AG20443 (cell line): ENCODE measurements around the gene IMMT.
"Not testable (repeated sequence)": the region's sequence is repeated elsewhere in the genome, so short reads cannot be mapped to it uniquely, and the experiment has no call there.

ENCODE experiments used
- DNase-seq: peaks from one replicate; pipeline ENCODE4 v3.0.0; 2012; ENCODE audit warnings: low spot score, mixed read lengths

IMMT gene

DNA sequence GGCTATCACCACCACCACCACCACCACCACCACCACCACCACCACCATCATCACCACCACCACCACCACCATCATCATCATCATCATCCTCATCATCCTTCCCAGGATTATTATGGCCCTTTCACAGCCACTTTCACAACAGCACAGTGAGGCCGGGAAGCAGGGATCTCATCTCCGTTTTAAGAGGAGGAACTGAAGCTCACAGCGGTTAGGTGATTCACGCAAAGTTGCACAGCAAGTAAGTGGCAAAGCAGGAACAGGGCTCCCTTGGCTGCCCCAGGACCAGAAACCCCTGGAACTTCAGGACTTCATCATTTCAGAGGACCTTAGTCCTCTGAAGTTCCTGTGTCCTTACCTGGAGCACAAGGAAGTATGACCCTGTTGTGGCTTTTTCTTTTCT, 30.8 kb upstream of the IMMT start:
- no peak for DNase-seq

GRCh38 chr2:86225581-86225980, 30.3 kb upstream of the IMMT start:
- peak; percentile 49 for DNase-seq

DNA sequence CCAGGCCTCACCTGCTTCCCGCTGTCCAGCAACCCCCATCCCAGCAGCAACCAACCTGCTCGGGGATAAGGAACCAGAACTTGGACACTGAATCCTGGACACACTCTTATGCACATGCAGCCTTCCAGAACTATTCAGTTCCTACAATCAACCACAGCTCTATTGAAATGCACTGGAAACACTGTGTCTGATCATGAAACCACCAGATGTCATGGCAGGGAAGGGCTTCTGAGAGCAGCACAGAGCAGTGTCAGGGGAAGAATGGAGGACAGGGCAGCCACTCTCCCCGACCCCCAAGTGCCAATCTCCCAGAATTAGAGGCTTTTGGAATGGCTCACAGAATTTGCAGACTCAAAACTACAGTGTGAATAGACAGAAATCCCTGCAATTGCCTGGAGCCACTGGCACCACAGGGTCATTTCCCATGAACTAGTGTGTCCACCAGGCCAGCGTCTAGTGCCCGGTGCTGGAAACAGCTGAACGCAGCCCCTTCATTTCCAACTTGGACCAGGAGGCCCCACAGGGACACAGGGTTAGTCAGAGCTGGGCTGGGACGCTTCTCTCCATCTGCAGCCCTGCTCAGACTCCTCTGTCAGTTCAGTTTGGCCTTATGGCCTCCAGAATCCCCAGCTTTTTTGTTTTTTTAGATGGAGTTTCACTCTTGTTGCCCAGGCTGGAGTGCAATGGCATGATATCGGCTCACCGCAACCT, 29.5 kb upstream of the IMMT start:
- DNase-seq = no peak

GRCh38 chr2:86223927-86224560, 28.8 kb upstream of the IMMT start:
- DNase-seq = no peak

DNA sequence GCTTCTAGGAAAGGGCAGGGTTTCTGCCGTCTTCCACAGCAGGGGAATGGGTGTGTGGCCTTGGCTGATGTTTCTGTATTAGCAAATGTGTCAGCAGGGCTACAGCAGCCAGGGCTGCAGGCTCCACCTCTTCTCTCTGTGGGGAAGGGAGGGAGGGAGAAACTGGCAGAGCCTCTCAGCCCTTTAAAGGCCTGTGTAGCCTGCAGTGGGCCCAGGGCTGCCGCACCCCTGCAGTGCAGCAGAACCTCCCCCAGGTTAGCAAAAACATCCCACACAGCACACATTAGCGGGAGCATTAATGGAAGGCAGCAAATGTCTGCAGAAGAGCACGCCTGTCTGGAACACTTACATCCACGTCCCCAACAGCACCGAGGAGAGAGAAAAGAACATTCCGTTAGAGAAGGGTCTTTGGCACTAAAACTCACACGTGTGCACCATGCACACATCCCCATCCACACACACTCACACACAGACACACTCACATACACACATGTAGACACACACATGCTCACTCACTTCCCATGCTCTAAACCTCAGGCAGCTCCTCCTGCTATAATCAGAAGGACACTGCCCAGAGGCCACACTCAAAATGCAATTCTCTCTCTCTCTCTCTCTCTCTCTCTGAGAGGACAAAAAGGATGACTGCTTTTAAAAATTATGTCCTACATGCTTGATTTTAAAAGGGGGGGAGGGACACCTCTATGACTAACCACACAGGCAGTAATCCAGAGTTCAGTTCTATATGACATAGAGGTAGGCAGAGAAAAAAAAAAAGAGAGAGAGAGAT, 28.1 kb upstream of the IMMT start:
- DNase-seq = peak; percentile 84

- peak; percentile 73 for DNase-seq
Observed at GRCh38 chr2:86221066-86221684, 25.9 kb upstream of the IMMT start.

GRCh38 chr2:86219896-86220295, 24.6 kb upstream of the IMMT start:
- no peak for DNase-seq

DNA sequence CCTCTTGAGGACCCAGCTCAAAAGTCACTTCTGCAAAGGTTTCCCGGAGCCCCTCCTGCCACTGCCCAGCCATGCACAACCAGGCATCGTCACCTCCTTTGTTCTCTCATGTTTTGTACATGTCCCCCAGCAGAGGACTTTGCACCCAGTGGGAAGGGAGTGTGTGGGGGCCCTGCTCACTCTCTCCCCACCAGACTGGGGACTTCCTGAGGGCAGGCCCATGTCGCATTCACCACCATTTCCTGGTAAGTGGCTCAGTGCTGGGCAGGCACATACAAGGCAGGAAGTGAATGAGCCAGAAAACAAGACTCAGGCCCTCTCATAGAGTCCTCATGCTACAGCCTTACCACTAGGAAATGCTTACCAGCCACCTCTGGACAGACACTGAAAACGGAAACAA, 22.9 kb upstream of the IMMT start:
- DNase-seq = no peak

DNA sequence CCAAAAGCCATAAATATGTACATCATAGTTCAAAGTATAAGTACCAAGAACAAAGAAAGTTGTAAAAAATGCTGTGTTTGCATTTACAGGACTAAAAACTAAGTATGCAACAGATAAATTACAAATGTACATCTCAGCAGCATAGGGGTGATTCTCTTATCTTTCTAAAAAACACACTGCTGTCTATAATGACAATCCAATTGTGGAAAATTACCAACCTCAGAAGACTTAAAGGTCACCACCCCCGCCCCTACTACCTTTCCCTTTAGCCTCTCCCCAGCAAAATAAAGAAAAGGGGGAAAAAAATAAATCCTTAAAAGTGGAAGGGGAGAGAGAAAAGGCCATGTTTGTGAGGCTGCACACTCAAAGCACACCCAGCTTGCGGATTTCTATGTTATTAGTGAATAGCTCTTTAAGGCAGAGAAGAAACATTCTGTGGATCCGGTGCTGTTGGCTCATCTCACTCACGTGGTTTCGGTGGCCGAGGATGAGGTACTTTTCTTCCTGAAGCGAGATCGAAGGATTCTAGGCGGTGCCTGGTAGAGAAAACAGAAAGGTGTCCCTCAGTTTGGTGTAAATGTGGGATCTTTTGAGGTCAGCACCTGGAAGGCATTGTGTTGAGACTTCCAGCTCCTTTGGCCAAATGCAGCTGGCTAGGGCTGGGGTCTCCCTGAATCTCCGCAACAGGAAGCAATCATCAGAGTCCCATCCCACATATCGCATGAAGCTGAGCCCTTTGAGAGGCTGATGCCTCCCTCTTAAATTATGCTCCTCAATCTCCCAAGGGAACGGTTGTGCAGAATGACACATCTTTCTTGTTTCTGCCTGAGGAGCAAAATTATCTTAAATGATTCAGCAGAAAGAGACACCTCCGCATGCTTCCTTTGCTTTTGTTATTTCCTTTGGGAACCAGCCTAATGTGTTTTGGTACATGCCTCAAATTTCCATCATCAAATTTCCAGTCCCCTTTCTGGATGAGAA, 21.6 kb upstream of the IMMT start:
- peak; percentile 40 for DNase-seq

- no peak for DNase-seq
Observed at GRCh38 chr2:86214503-86214832, 19.2 kb upstream of the IMMT start.

- no peak for DNase-seq
Observed at GRCh38 chr2:86213699-86214502, 18.6 kb upstream of the IMMT start.

GRCh38 chr2:86213056-86213455, 17.8 kb upstream of the IMMT start:
- no peak for DNase-seq

GRCh38 chr2:86211796-86212188, 16.5 kb upstream of the IMMT start:
- DNase-seq = no peak

- no peak for DNase-seq
Observed at GRCh38 chr2:86211033-86211795, 16.0 kb upstream of the IMMT start.

- no peak for DNase-seq
Observed at GRCh38 chr2:86204458-86204857, 9.2 kb upstream of the IMMT start.

DNA sequence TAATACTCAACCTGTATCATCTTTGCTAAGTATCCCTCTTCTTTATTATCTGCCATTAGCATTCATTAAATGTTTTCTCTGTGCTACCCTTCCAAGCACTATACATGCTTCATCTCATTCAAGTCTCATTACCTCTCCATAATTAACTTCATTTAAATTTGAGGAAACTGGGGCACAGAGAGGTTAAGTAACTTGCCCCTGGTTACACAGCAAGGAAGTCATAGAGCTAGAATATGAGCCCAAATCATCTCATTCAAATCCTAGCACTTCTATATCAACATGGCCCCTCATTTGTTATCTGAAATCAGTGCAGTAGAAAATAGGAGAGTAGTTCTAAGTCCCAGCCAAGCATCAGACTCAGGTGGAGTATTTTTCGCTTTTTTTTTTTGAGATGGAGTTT, 8.4 kb upstream of the IMMT start:
- no peak for DNase-seq

- no peak for DNase-seq
Observed at GRCh38 chr2:86202702-86203101, 7.4 kb upstream of the IMMT start.

GRCh38 chr2:86202336-86202692, 7.1 kb upstream of the IMMT start:
- DNase-seq = no peak

DNA sequence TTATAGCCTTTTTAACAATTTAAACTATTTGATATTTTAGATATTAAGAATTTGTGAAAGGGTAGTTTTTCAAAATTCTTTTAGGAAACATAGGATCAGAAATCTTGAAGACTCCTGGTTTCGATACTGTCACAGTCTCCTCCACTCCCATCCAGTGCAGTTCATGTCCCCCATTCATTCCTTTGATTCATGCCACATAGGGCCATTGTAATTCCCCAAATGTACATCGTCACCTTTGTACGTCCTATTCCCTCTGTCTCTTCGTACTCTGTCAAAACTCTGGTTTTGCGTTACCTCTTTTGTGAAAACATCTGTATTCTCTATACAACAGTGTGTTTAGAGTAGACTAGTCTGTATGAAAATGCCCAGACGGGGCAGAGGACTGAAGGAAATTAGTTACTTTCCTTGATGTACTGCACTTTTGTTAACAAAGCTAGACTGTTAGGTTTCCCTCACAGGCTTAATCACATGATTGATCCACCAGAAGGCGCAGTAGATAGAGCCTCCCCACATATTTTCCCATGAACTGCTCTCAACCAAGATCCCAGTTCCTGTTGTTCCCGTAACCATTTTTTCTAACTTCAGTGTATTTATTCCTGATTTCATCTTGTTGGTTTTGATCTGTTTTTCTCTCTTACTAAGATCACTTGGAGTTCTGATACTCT, 6.5 kb upstream of the IMMT start:
- DNase-seq = no peak

DNA sequence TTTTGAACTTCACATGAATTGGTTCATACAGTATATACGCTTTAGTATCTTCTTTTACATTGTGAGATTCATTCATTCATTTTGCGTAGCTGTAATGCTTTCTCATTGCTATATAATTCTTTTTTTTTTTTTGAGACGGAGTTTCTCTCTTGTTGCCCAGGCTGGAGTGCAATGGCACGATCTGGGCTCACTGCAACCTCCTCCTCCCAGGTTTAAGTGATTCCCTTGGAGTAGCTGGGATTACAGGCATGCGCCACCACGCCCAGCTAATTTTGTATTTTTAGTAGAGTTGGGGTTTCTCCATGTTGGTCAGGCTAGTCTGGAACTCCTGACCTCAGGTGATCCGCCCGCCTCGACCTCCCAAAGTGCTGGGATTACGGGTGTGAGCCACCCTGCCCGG, 5.3 kb upstream of the IMMT start:
- DNase-seq = not testable (repeated sequence)
